Liver (tissue), 9 donors: ENCODE data around the gene ATG2B. TPM values are rescaled to one million over a fixed set of nuclear protein-coding genes. Genes with fewer than 3 reads are reported as not detected.

Experiments used
- DNase-seq: peaks from one replicate; pipeline ENCODE4 v3.0.0-alpha.2; 2017; ENCODE audit warnings: low spot score
- H3K27ac ChIP-seq, 2 donors: one replicate each; pipeline ENCODE4 v1.7.0; 2013; ENCODE audit warnings: inconsistent platforms in 2 of 2, low read length in 2 of 2, control low read depth in 1 of 2, low read depth in 1 of 2, mild to moderate bottlenecking in 1 of 2
- H3K27me3 ChIP-seq, 4 donors: one replicate each; pipeline versions ENCODE4 v1.6.1 to v1.7.0; 2013; ENCODE audit warnings: low read length in 3 of 4, inconsistent platforms in 1 of 4, mild to moderate bottlenecking in 1 of 4, moderate library complexity in 1 of 4; ENCODE audit not compliant: control insufficient read depth in 4 of 4, insufficient read depth in 4 of 4
- H3K36me3 ChIP-seq, 4 donors: one replicate each; pipeline versions ENCODE4 v1.6.1 to v1.7.0; 2013; ENCODE audit warnings: low read length in 3 of 4, mild to moderate bottlenecking in 3 of 4, low read depth in 1 of 4, moderate library complexity in 1 of 4; ENCODE audit not compliant: control insufficient read depth in 4 of 4, insufficient read depth in 3 of 4
- H3K4me1 ChIP-seq, 4 donors: one replicate each; pipeline versions ENCODE4 v1.6.1 to v1.7.0; 2013; ENCODE audit warnings: low read length in 3 of 4, mild to moderate bottlenecking in 3 of 4, moderate library complexity in 1 of 4; ENCODE audit not compliant: control insufficient read depth in 4 of 4, insufficient read depth in 4 of 4
- H3K4me3 ChIP-seq, 3 donors: one replicate each; pipeline versions ENCODE4 v1.6.1 to v1.7.0; 2013; ENCODE audit warnings: low read length in 3 of 3, control low read depth in 1 of 3, low read depth in 1 of 3, mild to moderate bottlenecking in 1 of 3
- H3K9ac ChIP-seq, 2 donors: one replicate each; pipeline ENCODE4 v1.7.0; 2013; ENCODE audit warnings: low read length in 2 of 2, mild to moderate bottlenecking in 2 of 2, moderate library complexity in 2 of 2, control low read depth in 1 of 2, low read depth in 1 of 2
- H3K9me3 ChIP-seq, 4 donors: one replicate each; pipeline versions ENCODE4 v1.6.1 to v1.7.0; 2013; ENCODE audit warnings: low read length in 3 of 4; ENCODE audit not compliant: control insufficient read depth in 4 of 4
- EGR1 ChIP-seq, 2 donors: IDR thresholded peaks; 2 replicates each; pipeline ENCODE4 v1.6.1; 2016 to 2018; ENCODE audit warnings: antibody characterized with exemption in 2 of 2, low read depth in 2 of 2
- FOXA1 ChIP-seq: IDR thresholded peaks from 2 replicates; pipeline ENCODE4 v1.6.1; 2016; ENCODE audit warnings: antibody characterized with exemption
- FOXA2 ChIP-seq: IDR thresholded peaks from 2 replicates; pipeline ENCODE4 v1.6.1; 2016; ENCODE audit warnings: antibody characterized with exemption
- GABPA ChIP-seq, 2 donors: IDR thresholded peaks in 1 of 2; conservative IDR thresholded peaks in 1 of 2; 2 replicates each; pipeline ENCODE4 v1.6.1; 2016; ENCODE audit warnings: antibody characterized with exemption in 2 of 2, mild to moderate bottlenecking in 1 of 2, moderate library complexity in 1 of 2
- HNF4A ChIP-seq, 2 donors: conservative IDR thresholded peaks; 2 replicates each; pipeline ENCODE4 v1.6.1; 2016; ENCODE audit warnings: antibody characterized with exemption in 2 of 2, mild to moderate bottlenecking in 2 of 2
- HNF4G ChIP-seq: IDR thresholded peaks from 2 replicates; pipeline ENCODE4 v1.6.1; 2016; ENCODE audit warnings: antibody characterized with exemption
- JUND ChIP-seq, 2 donors: IDR thresholded peaks; 2 replicates each; pipeline ENCODE4 v1.6.1; 2016; ENCODE audit warnings: antibody characterized with exemption in 2 of 2
- NR2F2 ChIP-seq: IDR thresholded peaks from 2 replicates; pipeline ENCODE4 v1.6.1; 2016; ENCODE audit warnings: antibody characterized with exemption
- RAD21 ChIP-seq, 2 donors: IDR thresholded peaks; 2 replicates each; pipeline ENCODE4 v1.6.1; 2016; ENCODE audit warnings: antibody characterized with exemption in 2 of 2, mild to moderate bottlenecking in 2 of 2
- RXRA ChIP-seq, 2 donors: IDR thresholded peaks; 2 replicates each; pipeline ENCODE4 v1.6.1; 2017 to 2018; ENCODE audit warnings: antibody characterized with exemption in 2 of 2, mild to moderate bottlenecking in 1 of 2
- SP1 ChIP-seq: IDR thresholded peaks from 2 replicates; pipeline ENCODE4 v1.6.1; 2018; ENCODE audit warnings: antibody characterized with exemption, mild to moderate bottlenecking
- TAF1 ChIP-seq: conservative IDR thresholded peaks from 2 replicates; pipeline ENCODE4 v1.6.1; 2016; ENCODE audit warnings: antibody characterized with exemption, mild to moderate bottlenecking
- YY1 ChIP-seq: IDR thresholded peaks from 2 replicates; pipeline ENCODE4 v1.6.1; 2016; ENCODE audit warnings: antibody characterized with exemption, mild to moderate bottlenecking
- WGBS: extraction: QIAGEN DNeasy Blood & Tissue Kit; methylation state at CpG from one replicate; pipeline ENCODE4 v1.1.7; 2013; 5-methylcytosine and 5-hydroxymethylcytosine counted together
- polyA plus RNA-seq, 2 donors: library from polyadenylated mRNA; stranded (reverse) in 1 of 2; unstranded in 1 of 2; fragments of 200-250 nt in 1 of 2; fragments of >200 nt in 1 of 2; fragmentation: Nextera tagmentation in 1 of 2; extraction: Ambion mirVana in 1 of 2; gene quantifications; one replicate each; pipeline versions ENCODE4 v1.2.1 to v1.2.3, GENCODE V29; 2013 to 2015
- total RNA-seq, 2 donors: library from RNA; depleted of rRNA; stranded (reverse); fragments of >200 nt; gene quantifications; one replicate each; pipeline ENCODE4 v1.2.3, GENCODE V29; 2014
- TF ChIP-seq, protein P1 (sequence below): IDR thresholded peaks from 2 replicates; pipeline ENCODE4 v1.6.1; 2016; ENCODE audit warnings: antibody characterized with exemption
- TF ChIP-seq, protein P2 (sequence below): IDR thresholded peaks from 2 replicates; pipeline ENCODE4 v1.6.1; 2016; ENCODE audit warnings: antibody characterized with exemption, mild to moderate bottlenecking
- TF ChIP-seq, protein P3 (sequence below): fragments of 150-350 bp; IDR thresholded peaks from 2 replicates; pipeline ENCODE4 v1.5.1; 2017; ENCODE audit warnings: improper control_type of control experiment, low read depth, low read length; ENCODE audit not compliant: missing input control
- TF ChIP-seq, protein P4 (sequence below): IDR thresholded peaks from 2 replicates; pipeline ENCODE4 v1.6.1; 2016; ENCODE audit warnings: antibody characterized with exemption
- TF ChIP-seq, protein P5 (sequence below): IDR thresholded peaks from 2 replicates; pipeline ENCODE4 v1.6.1; 2016; ENCODE audit warnings: antibody characterized with exemption
- donor health status: healthy.
- donor health status: healthy.
- donor health status: healthy.
- donor health status: healthy.
- donor health status: healthy.

ATG2B gene
- total and polyA plus RNA-seq, 4 donors, result 4.7 to 36.0 (median 20.5) TPM

DNA sequence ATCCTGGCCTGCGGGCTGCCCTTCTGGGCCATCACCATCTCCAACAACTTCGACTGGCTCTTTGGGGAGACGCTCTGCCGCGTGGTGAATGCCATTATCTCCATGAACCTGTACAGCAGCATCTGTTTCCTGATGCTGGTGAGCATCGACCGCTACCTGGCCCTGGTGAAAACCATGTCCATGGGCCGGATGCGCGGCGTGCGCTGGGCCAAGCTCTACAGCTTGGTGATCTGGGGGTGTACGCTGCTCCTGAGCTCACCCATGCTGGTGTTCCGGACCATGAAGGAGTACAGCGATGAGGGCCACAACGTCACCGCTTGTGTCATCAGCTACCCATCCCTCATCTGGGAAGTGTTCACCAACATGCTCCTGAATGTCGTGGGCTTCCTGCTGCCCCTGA is 122.5 kb downstream of the ATG2B start:
- Histone ChIP-seq H3K4me3 (no peak overlapping the region), H3K27ac (no peak overlapping the region), H3K9me3 (no peaks in the 10 kb centered on the region), H3K9ac (no peak overlapping the region), H3K36me3 (no peaks in the 10 kb centered on the region), H3K4me1 (no peaks in the 10 kb centered on the region), H3K27me3 (peaks cover 0 to 3% (median 0%) of the 10 kb centered on the region in 4 donors)
- no peak for TF ChIP-seq HNF4G
- DNase-seq, result no peak
- 92% methylated on average over 18 of the region's 18 CpGs for WGBS

DNA sequence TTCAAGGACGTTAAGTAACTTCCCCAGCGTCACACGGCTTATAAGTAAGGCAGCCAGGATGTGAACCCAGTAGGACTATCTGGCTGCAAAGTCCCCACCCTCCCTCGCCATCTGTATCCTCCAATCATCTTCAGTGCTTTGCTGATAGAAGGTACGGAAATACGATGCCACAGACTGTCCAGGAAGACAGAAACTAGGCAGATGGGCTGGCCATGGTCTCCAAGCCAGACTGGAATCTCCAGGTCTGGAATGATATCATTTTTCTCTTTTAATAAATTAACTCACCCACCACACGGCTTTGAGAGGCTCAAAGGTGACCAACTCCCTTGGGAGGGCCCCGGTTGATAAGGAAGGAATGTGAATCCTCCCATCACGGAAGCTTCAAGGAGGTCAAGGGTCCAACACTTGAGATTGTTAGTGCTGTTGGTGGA is 123.4 kb downstream of the ATG2B start:
- Histone ChIP-seq H3K9ac (no peak overlapping the region), H3K36me3 (no peaks in the 10 kb centered on the region), H3K4me1 (no peaks in the 10 kb centered on the region), H3K9me3 (no peaks in the 10 kb centered on the region), H3K4me3 (no peak overlapping the region), H3K27me3 (peaks cover 0 to 3% (median 0%) of the 10 kb centered on the region in 4 donors), H3K27ac (no peak overlapping the region)
- DNase-seq, result no peak
- WGBS, result 60% methylated on average over 9 of the region's 9 CpGs
- no peak for TF ChIP-seq RXRA (IDR thresholded peaks at IDR 0.05)
- no peak for TF ChIP-seq HNF4G
- no peak for TF ChIP-seq FOXA2
- no peak for TF ChIP-seq FOXA1
- TF ChIP-seq HNF4A (conservative IDR thresholded peaks at IDR 0.05), result no peak
- TF ChIP-seq YY1, result no peak
- TF ChIP-seq GABPA (IDR thresholded peaks at IDR 0.05 in 1 of 2, conservative IDR thresholded peaks at IDR 0.05 in 1 of 2), result no peak
- TF ChIP-seq, protein P1, sequence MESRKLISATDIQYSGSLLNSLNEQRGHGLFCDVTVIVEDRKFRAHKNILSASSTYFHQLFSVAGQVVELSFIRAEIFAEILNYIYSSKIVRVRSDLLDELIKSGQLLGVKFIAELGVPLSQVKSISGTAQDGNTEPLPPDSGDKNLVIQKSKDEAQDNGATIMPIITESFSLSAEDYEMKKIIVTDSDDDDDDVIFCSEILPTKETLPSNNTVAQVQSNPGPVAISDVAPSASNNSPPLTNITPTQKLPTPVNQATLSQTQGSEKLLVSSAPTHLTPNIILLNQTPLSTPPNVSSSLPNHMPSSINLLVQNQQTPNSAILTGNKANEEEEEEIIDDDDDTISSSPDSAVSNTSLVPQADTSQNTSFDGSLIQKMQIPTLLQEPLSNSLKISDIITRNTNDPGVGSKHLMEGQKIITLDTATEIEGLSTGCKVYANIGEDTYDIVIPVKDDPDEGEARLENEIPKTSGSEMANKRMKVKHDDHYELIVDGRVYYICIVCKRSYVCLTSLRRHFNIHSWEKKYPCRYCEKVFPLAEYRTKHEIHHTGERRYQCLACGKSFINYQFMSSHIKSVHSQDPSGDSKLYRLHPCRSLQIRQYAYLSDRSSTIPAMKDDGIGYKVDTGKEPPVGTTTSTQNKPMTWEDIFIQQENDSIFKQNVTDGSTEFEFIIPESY, result no peak
- TF ChIP-seq, protein P2, sequence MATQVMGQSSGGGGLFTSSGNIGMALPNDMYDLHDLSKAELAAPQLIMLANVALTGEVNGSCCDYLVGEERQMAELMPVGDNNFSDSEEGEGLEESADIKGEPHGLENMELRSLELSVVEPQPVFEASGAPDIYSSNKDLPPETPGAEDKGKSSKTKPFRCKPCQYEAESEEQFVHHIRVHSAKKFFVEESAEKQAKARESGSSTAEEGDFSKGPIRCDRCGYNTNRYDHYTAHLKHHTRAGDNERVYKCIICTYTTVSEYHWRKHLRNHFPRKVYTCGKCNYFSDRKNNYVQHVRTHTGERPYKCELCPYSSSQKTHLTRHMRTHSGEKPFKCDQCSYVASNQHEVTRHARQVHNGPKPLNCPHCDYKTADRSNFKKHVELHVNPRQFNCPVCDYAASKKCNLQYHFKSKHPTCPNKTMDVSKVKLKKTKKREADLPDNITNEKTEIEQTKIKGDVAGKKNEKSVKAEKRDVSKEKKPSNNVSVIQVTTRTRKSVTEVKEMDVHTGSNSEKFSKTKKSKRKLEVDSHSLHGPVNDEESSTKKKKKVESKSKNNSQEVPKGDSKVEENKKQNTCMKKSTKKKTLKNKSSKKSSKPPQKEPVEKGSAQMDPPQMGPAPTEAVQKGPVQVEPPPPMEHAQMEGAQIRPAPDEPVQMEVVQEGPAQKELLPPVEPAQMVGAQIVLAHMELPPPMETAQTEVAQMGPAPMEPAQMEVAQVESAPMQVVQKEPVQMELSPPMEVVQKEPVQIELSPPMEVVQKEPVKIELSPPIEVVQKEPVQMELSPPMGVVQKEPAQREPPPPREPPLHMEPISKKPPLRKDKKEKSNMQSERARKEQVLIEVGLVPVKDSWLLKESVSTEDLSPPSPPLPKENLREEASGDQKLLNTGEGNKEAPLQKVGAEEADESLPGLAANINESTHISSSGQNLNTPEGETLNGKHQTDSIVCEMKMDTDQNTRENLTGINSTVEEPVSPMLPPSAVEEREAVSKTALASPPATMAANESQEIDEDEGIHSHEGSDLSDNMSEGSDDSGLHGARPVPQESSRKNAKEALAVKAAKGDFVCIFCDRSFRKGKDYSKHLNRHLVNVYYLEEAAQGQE, result no peak

DNA sequence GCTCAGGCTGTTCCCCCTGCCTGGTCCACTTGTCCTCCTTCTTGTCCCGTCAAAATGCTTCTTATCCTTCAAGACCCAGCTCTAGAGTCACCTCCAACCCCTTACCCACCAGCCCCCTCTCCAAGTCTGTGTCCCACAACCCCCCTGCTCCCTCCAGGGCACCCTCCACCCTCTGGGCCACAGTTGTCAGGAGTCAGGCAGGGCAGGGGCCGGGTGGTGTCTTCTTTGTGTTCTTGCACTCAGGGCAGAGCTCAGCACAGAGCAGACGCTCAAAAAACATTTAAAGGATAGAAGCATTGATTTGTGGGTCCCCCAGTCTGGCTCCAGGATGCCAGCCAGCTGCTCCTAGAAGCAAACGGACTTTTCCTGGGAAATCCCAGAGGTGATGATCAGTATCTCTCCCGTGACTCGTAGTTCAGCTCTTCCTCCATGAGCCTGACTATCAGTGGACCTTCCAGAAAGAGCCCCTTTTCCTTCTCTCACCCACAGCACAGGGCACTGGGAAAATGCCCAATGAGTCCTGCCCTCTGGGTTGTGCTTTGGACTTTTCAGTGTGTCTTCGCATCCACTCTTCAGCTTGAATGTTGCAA is 124.4 kb downstream of the ATG2B start:
- Histone ChIP-seq H3K9me3 (no peaks in the 10 kb centered on the region), H3K27me3 (peaks cover 0 to 3% (median 0%) of the 10 kb centered on the region in 4 donors), H3K36me3 (no peaks in the 10 kb centered on the region), H3K9ac (no peak overlapping the region), H3K27ac (no peak overlapping the region), H3K4me1 (no peaks in the 10 kb centered on the region), H3K4me3 (no peak overlapping the region)
- DNase-seq, result no peak
- 67% methylated on average over 7 of the region's 7 CpGs for WGBS
- TF ChIP-seq SP1 (no peak), FOXA1 (no peak), HNF4A (conservative IDR thresholded peaks at IDR 0.05) (no peak), FOXA2 (no peak), RXRA (IDR thresholded peaks at IDR 0.05) (no peak), GABPA (IDR thresholded peaks at IDR 0.05 in 1 of 2, conservative IDR thresholded peaks at IDR 0.05 in 1 of 2) (no peak), HNF4G (no peak), EGR1 (IDR thresholded peaks at IDR 0.05; ENCODE audit: low read depth in 2 of 2) (no peak), JUND (IDR thresholded peaks at IDR 0.05) (no peak), RAD21 (IDR thresholded peaks at IDR 0.05) (no peak), NR2F2 (no peak), TAF1 (no peak), YY1 (no peak)
- TF ChIP-seq, protein P3, sequence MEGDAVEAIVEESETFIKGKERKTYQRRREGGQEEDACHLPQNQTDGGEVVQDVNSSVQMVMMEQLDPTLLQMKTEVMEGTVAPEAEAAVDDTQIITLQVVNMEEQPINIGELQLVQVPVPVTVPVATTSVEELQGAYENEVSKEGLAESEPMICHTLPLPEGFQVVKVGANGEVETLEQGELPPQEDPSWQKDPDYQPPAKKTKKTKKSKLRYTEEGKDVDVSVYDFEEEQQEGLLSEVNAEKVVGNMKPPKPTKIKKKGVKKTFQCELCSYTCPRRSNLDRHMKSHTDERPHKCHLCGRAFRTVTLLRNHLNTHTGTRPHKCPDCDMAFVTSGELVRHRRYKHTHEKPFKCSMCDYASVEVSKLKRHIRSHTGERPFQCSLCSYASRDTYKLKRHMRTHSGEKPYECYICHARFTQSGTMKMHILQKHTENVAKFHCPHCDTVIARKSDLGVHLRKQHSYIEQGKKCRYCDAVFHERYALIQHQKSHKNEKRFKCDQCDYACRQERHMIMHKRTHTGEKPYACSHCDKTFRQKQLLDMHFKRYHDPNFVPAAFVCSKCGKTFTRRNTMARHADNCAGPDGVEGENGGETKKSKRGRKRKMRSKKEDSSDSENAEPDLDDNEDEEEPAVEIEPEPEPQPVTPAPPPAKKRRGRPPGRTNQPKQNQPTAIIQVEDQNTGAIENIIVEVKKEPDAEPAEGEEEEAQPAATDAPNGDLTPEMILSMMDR, result no peak
- TF ChIP-seq, protein P1, result no peak
- TF ChIP-seq, protein P4, sequence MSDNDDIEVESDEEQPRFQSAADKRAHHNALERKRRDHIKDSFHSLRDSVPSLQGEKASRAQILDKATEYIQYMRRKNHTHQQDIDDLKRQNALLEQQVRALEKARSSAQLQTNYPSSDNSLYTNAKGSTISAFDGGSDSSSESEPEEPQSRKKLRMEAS, result no peak
- TF ChIP-seq, protein P5, sequence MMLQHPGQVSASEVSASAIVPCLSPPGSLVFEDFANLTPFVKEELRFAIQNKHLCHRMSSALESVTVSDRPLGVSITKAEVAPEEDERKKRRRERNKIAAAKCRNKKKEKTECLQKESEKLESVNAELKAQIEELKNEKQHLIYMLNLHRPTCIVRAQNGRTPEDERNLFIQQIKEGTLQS, result no peak
